Adipocyte (in vitro differentiated cells): ENCODE measurements around the gene KIRREL3.
"Not testable (repeated sequence)": the region's sequence is repeated elsewhere in the genome, so short reads cannot be mapped to it uniquely, and the experiment has no call there.

Source experiments
- DNase-seq: peaks from one replicate; pipeline ENCODE4 v3.0.0-alpha.2; 2015; ENCODE audit warnings: low read depth
- H3K27me3 ChIP-seq: replicated peaks from 2 replicates; pipeline ENCODE4 v1.7.0; 2013; ENCODE audit warnings: mild to moderate bottlenecking, low read length, moderate library complexity; ENCODE audit not compliant: control insufficient read depth, insufficient read depth
- H3K36me3 ChIP-seq: 2 replicates; pipeline ENCODE4 v1.7.0; 2013; ENCODE audit warnings: low read length, mild to moderate bottlenecking, moderate library complexity; ENCODE audit not compliant: control insufficient read depth, insufficient read depth, severe bottlenecking
- H3K4me1 ChIP-seq: 2 replicates; pipeline ENCODE4 v1.7.0; 2013; ENCODE audit warnings: mild to moderate bottlenecking, low read length, moderate library complexity; ENCODE audit not compliant: control insufficient read depth, insufficient read depth
- H3K4me3 ChIP-seq: 2 replicates; pipeline ENCODE4 v1.7.0; 2013; ENCODE audit warnings: mild to moderate bottlenecking, low read length, moderate library complexity
- H3K9ac ChIP-seq: 2 replicates; pipeline ENCODE4 v1.7.0; 2013; ENCODE audit warnings: mild to moderate bottlenecking, low read length, moderate library complexity
- H3K9me3 ChIP-seq: 2 replicates; pipeline ENCODE4 v1.7.0; 2013; ENCODE audit warnings: mild to moderate bottlenecking, low read length, moderate library complexity; ENCODE audit not compliant: control insufficient read depth

The KIRREL3 gene

GRCh38 chr11:126381960-126382359 lies 618.6 kb downstream of the KIRREL3 start:
- not testable (repeated sequence) for H3K9ac ChIP-seq, DNase-seq, H3K27me3 ChIP-seq, H3K4me1 ChIP-seq, H3K36me3 ChIP-seq, H3K9me3 ChIP-seq, H3K4me3 ChIP-seq

GRCh38 chr11:126380909-126381308 lies 619.7 kb downstream of the KIRREL3 start:
- Histone ChIP-seq H3K9ac (no peak overlapping the region), H3K4me3 (no peak overlapping the region), H3K9me3 (no peaks in the 10 kb centered on the region), H3K27me3 (no peaks in the 10 kb centered on the region), H3K36me3 (peaks cover 5% of the 10 kb centered on the region), H3K4me1 (peaks cover 4% of the 10 kb centered on the region)
- DNase-seq, result no peak

- Histone ChIP-seq H3K27me3 (no peaks in the 10 kb centered on the region), H3K4me3 (no peak overlapping the region), H3K4me1 (peaks cover 4% of the 10 kb centered on the region), H3K9ac (no peak overlapping the region), H3K9me3 (no peaks in the 10 kb centered on the region), H3K36me3 (peaks cover 5% of the 10 kb centered on the region)
- DNase-seq, result no peak
These were observed 621.8 kb downstream of the KIRREL3 start for GRCh38 chr11:126378763-126379162.

GRCh38 chr11:126375726-126376125 lies 624.8 kb downstream of the KIRREL3 start:
- peak; percentile 75 for DNase-seq
- Histone ChIP-seq H3K4me1 (peaks cover 4% of the 10 kb centered on the region), H3K36me3 (peaks cover 3% of the 10 kb centered on the region), H3K27me3 (no peaks in the 10 kb centered on the region), H3K4me3 (no peak overlapping the region), H3K9me3 (no peaks in the 10 kb centered on the region), H3K9ac (no peak overlapping the region)

DNA sequence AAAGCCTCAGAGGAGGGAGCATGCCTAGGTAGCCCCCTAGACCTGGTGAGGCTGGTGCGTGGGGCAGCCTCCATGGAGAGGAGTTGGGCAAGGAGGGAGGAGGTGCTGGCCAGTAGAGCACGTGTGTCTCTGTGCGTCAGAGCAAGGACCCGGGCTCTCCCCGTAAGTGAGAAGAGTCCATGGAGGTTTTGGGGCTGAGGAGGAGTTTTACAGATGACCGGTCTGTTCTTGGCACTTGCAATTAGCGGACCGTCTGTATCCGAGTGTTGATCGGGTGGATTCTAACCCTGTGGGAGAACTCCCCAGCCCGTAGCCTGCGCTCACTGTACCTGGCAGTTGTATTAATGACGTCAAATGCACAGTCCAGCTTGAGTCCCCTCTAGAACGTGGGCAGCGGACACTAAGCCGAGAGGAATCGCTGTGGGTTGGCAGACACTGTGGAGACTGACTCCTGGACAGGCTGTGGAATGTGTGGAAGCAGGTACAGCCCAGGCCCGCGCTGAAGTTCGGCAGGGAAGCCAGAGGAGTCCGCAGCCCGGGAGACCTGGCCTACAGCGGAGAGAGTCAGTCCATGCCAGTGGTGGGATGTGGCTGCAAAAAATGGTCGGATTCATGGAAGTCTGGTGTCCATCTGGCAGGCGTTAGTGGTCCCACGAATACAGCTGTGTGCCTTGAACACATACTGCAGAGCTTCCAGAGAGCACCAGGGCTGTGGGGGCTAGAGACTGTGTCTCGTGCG lies 625.8 kb downstream of the KIRREL3 start:
- H3K27me3 ChIP-seq, H3K4me3 ChIP-seq, H3K4me1 ChIP-seq, DNase-seq, H3K9ac ChIP-seq, H3K9me3 ChIP-seq, H3K36me3 ChIP-seq: not testable (repeated sequence)

DNA sequence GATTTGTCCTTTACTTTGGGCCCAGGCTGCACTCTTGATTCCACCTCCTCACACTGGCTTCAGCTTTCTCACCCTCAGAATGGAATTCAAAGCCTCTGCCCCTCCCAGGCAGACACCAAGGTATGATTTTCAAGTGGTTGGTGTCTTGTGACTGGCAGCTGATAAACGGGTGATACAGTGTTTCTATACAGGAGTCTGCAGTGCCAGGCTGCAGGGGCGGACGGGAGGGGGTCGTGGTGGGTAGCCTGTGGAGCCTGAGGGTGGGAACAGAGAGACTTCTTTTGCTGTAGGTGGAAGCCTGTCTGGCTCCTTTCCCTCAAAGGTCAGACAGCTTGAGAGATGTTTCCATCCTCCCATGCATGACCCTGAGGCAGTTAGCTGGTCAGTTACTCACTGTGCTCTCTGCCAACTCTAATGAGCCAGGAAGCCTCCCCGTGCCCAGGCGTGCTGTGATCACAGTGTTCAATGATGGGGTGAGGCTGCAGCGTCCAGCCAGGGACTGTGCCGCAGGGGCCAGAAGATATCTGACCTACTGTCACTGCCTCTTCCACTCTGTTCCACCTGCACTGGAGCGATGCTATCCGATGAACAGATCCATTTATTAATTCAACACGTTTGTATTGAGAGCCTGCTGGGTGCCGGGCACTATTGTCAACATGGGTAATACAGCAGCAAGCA lies 627.0 kb downstream of the KIRREL3 start:
- H3K9ac ChIP-seq, H3K27me3 ChIP-seq, H3K9me3 ChIP-seq, H3K4me1 ChIP-seq, DNase-seq, H3K36me3 ChIP-seq, H3K4me3 ChIP-seq: not testable (repeated sequence)
